Effector CD8-positive, alpha-beta T cell (primary cell): ENCODE measurements around the gene CFAP410.
"Not testable (repeated sequence)": the region's sequence is repeated elsewhere in the genome, so short reads cannot be mapped to it uniquely, and the experiment has no call there.

ENCODE experiments used
- DNase-seq: peaks from one replicate; lab custom pipeline; 2025; lab: John Stamatoyannopoulos, UW

The CFAP410 gene

DNA sequence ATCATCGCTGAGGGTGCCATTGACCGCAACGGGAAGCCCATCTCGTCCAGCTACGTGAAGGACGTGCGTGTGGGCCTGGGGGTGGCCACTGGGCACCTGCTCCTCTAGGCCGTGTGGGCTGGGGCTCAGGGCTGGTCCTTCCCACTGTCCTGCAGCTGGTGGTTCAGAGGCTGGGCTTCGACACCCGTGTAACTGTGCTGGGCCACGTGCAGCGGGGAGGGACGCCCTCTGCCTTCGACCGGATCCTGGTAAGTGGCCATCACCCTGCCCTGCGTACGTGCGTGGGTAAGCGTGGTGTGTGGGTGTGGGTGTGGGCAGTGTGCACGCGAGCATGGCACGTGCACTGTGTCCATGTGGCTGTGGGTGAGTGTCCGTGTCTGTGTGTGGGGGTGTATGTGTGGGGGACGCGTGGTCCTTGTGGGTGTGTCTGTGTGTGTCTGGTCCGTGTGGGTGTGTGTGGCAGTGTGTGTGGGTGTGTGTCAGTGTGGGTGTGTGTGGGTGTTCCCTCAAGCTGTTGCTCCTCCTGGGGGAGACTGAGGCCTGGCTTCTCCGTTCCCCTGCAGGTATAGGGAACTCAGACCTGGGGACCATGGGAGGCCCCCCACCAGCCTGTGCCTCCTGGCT is 22.8 kb downstream of the CFAP410 start:
- DNase-seq = no peak

DNA sequence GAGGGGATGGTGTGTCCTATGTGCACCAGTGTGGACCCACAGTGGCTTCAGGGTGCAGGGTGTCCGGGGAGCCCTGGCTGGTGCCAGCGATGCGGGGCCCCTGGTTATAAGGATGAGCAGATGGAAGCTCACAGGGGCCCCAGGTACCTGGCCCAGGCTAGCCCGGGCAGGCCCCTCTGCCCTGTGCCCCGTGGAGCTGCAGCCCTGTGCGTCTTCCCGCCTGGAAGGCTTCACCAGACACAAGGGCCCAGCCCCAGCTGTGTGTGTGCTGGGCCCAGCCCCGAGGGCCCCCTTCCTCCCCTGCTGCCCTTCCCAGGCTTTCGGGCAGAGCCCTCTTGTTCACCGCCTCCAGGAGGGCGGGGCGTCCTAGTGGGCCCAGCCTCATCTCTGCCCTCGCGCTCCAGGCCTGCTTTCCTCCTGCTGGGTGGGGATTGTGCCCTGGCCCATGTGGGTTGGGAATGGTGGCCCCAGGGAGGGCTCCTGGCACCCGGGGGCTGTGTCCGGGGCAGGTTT is 23.4 kb downstream of the CFAP410 start:
- DNase-seq = no peak

DNA sequence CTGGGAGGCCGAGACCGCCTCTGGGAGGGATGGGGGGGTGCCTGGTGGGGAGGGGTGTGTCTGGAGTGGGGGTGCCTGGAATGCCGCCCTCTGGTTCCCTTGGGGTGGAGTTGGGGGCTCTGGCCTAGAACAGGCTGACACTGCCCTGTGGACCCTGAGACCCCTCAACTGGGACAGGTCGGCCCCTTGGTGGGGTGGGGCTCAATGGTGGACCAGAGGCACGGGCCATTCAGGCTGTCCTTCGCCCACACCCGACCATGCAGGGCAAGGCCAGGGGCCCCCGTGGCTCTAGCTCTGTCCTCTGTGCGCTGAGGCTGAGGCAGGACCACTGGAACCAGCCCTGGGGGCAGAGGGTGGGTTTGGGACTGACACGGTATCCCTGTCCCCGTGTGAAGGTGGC is 24.6 kb downstream of the CFAP410 start:
- no peak for DNase-seq

DNA sequence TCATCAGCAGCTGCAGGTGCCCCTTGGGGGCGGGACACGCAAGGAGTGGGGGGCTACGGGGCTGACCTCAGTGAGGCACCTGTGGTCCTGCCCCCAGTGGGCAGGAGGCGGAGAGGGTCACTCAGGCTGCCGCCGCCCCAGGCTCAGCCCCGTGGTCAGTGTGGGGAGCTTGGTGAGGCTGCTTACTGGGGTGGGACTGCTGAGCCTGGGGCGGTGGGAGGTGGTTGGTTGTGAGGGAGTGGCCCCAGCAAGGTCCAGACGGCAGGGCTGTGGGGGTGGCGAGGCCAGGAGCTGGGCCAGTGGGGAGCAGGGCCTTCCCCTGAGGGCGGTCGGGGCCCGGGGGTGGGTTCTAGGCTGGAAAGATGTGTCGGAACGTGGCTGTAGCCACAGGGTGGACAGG is 25.1 kb downstream of the CFAP410 start:
- no peak for DNase-seq

DNA sequence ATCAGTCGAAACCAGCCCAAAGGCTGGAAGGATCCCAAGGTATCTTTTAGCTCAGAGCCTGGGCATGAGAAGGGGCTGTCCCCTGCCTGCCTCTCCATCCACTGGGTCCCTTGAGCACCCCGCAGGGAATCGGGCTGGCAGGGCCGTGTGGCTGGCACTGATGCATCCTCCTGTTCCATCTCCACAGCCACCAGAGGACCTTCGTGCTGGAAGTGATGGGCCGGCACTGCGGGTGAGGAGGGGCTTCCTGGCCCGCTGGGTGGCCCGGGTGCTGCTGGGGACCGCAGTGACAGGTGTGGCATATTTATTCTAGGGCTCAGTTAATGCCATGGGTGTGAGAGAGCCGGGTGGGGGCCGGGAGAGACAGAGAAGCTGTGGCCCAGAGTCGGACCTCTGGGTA is 25.7 kb downstream of the CFAP410 start:
- DNase-seq = no peak

DNA sequence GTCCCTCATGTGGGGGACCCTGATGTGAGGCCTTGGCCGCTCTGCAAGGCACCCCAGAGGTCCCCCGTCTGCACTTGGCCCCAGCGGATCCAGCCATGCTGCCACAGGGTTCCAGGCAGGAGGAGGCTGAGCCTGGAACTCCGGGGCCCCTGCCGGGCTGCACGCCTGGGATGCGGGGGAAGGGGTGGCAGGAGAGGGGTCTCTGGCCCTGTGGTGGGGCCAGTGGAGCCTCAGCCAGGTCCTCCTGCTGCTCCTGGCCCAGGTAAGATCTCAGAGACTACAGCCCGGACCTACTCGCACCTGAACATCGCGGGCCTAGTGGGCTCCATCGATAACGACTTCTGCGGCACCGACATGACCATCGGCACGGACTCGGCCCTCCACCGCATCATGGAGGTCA is 26.5 kb downstream of the CFAP410 start:
- no peak for DNase-seq

DNA sequence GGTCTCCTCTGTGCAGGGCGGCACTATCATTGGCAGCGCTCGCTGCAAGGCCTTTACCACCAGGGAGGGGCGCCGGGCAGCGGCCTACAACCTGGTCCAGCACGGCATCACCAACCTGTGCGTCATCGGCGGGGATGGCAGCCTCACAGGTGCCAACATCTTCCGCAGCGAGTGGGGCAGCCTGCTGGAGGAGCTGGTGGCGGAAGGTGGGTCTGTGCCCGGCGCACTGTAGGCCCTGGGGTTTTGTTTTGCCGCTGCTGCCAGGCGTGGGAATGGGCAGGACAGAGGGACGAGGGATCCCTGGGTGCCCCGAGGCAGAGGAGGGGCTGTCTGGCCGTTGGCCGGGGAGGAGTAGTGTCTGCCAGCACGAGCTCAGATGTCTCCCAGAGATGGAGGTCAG is 27.1 kb downstream of the CFAP410 start:
- no peak for DNase-seq

DNA sequence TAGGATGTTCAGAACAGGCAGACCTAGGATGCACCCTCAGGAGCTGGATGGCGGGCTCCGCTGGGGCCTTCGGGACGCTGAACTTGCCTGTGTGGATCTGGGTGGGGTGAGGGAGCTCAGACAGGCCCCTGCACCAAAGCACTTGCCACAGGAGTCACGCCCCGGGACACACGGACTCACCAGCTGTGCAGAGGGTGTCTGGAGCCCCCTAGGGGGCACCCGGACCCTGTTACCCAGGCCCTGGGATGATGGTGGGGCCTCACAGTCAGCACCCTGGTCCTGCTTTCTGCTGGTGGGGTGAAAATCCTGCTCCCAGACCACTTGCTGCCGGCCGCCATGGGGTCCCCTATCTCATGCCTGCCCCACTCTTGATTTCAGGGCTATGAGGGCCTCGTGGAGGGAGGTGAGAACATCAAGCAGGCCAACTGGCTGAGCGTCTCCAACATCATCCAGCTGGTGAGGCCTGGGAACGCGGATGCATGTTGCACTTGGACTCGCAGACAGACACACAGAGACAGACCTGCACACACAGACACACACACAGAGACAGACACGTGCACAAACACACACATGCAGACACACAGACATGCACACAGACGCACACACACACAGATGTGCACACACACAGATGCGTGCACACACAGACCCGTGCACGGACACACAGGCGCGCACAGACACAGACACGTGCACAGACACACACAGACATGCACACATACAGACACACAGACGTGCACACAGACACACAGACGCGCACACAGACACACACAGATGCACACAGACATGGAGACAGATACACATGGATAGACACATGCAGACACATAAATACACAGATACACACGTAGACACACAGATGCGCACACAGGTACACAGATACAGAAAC is 28.3 kb downstream of the CFAP410 start:
- no peak for DNase-seq

DNA sequence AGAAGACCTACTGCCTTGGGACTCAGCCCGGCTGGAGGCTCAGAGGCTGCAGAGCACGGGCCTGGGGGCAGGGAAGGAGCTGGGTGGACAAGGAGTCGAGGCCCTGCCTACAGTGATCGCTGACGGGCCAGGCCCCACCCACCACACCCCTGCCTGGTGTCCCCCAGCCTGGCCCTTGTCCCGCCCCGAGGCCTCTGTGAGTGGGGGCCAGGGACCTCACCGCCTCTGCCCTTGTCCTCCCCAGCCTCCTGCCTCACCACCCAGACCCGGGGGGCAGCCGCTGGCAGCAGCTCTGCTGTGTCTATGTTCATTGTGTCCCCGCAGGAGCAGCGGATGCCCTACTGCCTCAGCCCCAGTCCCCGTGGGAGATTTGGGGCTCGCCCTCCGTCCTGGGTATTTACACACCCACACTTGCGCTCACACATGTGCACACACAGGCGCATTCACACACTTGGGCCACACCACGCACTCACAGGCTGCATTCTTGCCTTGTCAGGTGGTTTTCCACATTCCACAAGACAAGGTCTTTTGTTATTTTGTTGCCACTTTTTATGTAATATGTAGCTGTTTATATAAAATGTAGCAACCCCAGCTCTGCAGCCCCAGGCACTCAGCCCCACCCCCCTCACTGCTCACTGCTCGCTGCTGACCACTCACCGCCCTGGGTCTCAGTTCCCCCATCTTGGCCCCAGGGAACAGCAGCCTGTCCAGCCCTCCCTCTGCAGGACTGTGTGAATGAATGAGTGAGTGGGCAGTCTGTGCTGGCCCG is 32.1 kb downstream of the CFAP410 start:
- no peak for DNase-seq

DNA sequence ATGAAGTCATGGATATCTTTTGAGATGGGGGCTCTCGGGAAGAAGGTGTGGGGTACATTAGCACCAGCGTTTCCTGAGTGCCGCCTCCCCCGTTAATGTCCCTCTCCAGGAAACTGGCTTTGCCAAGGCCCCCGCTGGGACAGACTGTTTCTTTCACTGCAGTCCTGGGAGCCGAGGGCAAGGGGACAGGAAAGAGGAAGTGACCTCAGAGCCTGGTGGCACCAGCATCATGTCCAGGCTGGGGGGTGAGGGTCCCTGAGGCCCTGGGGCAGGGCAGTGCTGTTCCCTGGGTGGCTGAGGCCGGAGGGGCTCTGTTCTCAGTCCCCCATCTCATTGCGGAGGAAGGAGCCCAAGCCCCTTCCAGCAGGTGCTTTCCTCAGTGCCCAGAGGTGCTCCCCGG is 33.5 kb downstream of the CFAP410 start:
- no peak for DNase-seq

DNA sequence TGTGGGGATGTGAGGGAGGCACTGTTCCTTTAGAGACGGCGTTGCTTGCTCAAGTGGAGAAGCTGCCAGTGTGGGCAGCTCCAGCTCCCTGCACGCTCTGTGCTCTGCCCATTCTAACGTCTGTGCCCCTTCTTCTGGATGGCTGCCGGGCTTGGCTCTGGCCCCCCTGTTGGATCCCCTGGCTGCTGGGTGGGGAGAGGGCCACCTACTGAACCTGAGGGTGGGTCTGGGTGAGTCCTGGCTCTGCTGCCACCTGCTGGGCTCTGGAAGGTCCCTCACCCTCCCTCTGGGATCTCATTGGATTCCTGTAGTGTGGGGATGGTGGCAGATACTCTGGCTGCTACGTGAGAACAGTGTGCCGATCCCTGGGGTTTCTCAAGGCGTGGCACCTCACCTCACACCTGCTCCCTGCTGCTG is 34.3 kb downstream of the CFAP410 start:
- peak; percentile 16 for DNase-seq

DNA sequence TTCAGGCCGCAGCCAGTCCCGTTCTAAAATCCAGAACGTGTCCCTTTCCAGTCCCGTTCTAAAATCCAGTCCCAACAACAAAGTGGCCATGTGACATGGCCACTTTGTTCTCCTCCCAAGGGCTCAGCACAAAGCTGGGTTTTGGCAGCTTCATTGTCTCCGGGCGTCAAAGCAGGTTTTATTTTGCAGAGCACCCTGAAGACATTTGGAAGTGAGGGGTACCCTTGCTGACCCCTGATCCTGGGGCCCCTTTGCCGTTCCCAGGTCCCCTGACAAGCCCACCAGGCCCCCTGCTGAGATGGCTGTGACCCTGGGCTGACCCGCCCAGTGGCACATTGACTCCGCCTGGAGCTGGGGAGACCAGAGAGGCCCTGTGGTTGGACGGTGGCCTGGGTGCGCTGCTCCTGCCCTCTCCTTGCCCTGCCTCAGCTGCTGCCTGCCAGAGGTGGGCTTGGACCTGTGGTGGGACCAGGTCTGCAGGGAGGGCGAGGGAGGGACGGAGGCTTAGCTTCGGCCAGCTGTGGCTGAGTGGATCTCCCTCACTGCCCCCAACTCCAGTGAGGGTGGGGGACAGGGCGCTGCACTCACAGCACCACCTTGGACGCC is 35.1 kb downstream of the CFAP410 start:
- no peak for DNase-seq

DNA sequence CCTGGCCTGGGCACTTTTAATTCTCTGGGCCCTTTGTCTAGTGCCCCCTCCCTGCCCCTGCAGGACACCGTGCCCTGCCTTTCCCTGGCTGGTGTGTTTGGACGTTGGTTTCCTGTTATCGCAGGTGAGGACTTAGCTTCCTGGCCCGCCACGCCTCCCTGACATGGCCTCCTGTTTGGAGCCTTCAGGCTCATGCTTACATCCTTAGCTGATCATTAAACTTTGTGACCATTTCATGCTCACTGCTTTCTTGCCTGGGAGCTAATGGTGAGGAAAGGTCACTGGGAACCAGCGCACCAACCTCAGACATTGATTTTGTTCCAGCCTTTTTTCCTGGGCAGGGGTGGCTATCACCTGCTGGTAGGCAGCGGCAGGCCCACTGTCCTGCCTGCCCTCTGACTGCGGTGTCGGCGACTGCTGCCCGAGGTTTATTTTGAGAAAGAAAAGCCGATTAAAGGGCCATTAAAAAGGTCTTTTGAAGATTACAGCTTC is 35.7 kb downstream of the CFAP410 start:
- no peak for DNase-seq

DNA sequence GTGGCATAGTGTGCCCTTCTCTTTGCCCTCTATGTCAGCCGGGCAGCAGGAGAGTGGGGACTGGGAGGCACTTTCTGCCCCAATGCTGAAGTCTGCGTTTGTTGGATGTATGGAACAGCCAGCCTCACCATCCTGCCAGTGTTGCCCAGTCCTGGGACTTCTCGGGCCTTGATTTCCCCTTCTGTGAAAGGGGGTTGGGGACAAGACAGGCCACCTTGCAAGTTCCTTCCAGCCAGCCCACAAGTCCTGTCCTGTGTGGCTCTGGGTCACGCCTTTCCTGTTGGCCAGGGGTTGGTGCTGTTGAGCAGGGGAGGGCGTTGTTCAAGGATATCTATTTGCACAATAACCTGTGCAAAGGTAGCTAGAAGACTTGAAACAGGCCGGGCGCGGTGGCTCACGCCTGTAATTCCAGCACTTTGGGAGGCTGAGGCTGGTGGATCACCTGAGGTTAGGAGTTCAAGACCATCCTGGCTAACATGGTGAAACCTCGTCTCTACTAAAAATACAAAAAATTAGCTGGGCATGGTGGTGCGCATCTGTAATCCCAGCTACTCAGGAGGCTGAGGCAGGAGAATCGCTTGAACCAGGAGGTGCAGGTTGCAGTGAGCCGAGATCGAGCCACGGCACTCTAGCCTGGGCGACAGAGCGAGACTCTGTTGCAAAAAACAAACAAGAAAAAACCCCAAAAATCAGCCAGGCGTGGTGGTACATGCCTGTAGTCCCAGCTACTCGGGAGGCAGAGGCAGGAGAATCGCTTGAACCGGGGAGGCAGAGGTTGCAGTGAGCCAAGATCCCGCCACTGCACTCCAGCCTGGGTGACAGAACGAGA is 36.4 kb downstream of the CFAP410 start:
- not testable (repeated sequence) for DNase-seq

DNA sequence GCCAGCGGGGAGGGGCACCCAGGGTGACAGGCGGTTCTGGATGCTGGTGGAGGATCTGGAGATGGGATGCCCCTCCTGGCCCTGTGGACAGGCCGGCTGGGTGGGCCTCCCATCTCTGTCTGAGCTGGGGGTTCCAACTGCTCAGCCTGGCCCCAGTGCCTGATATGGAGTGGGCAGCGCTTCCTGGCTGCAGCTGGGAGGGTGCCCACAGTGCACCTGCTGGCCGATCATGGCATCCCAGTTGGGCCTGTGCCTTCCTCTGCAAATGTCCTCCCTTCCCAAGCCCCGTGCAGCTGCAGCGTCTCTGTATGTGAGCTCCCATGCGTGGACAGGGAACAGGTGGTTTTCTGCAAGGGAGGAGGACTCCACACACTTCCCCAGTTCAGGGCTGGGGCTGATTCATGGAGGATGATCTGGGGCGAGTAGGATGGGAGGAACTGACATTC is 37.2 kb downstream of the CFAP410 start:
- no peak for DNase-seq

DNA sequence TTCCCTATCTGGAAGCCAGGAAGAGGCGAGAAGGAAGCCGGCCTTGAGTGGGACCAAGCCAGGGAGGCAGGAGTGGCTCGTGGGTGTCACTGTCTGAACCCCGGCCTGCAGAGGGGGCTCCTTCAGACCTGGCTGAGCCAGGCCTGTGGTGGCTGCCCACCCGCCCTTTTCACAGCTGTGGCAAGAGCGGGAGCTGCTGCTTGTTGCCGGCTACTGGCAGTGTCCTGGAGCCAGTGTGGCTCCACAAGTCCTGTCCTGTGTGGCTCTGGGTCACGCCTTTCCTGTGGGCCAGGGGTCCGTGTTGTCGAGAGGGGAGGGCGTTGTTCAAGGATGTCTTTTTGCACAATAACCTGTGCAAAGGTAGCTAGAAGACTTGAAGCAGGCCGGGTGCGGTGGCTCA is 38.0 kb downstream of the CFAP410 start:
- no peak for DNase-seq

DNA sequence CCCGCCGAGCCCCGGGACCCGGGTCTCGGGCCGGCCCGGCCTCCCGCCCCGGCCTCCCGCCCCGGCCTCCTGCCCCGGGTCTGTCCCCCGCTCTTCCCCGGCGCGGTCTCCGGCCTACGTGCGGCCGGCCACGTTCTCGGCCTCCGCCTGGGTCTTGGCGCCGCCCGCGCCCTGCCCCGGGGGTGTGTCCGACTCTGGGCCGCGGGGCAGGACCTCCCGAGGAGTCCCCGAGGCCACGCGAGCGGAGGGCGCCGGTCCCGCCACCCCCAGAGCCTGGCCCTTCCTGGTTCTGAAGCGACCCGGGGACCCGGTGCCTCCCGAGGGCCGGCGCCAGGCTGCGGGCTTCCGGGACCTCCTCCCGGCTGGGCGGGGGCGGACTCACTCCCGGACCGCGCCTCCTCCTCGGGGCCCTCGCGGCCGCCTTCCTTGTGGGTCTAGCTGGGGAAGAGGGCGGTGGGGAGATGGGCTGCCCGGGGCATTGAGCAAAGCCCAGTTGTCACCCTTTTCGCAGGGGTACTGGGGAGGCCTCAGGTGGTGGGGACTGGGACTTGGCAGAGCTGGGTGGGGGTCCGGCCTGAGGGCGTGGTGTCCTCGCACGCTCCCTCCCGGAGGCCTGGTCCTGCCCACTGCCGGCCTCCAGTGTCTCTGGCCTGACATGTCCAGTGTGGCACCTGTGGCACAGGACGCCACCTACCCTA is 38.8 kb downstream of the CFAP410 start:
- peak; percentile 36 for DNase-seq

DNA sequence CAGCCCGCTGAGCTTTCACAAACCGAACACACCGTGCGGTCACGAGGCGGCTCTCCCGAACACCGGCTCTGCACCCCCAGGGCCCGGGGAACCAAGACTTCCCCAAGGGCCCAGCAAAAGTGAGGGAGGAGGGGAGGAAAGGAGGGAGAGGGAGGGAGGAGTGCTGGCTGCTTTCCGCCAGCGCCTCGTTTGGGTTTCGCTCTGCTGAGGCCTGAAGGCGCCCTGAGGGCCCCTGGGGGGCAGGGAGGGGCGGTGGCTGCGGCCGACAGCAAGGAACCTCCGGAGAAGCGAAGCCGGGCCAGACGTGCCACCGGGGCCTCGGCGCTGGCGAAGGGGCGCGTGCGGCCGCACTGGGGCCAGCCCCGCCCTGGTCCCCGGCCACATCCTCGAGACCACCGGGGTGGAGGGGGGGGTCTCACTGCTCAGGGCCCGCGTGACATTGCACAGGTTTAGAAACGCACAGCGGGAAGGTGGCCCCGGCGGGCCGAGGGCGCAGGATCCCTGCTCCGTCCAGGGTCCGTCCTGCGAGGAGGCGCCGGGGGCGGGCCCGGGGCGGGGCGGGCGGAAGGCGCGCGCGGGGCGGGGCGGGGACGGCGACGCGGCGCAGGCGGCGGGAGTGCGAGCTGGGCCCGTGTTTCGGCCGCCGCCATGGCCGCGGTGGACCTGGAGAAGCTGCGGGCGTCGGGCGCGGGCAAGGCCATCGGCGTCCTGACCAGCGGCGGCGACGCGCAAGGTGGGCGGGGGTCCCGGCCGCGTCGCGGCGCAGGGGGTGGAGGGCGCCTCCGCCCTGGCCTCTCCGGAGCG is 39.5 kb downstream of the CFAP410 start, which contains the start of gene PFKL:
Gene PFKL (plus strand): TSS at position 596 of the 804 bp plus-strand sequence. CDS start 53 bp downstream, at position 649.
- DNase-seq = peak; percentile 31

DNA sequence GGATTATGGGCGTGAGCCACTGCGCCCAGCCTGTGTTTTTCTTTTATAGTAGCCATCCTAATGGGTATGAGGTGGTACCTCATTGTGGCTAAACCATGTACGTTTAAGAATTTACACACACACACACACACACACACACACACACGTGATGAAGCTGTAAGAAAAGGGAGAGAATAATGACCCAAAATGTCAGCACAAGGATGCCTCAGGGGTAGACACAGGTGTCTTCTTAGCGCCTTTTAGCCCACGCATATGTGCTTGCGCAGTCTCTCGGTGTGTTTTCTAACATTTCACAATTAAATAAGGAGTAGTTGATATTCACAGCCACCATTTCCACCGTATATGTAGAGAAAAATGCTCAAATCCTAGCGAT is 40.1 kb downstream of the CFAP410 start:
- DNase-seq = no peak
